Adrenal gland (tissue), 12 donors: ENCODE measurements around the gene ST6GALNAC3. TPM values are rescaled to one million over a fixed set of nuclear protein-coding genes. Genes with fewer than 3 reads are reported as not detected.

ENCODE experiments used
- DNase-seq, 7 donors: peaks; one replicate each; pipeline ENCODE4 v3.0.0-alpha.2; 2019 to 2020
- H3K27ac ChIP-seq, 5 donors: fragments of 200-600 bp; sonication (generic) in 4 of 5; 1 replicate in 3 of 5; 2 replicates in 2 of 5; pipeline versions ENCODE4 v1.5.1 to v1.8.0; 2016 to 2020; ENCODE audit warnings: mild to moderate bottlenecking in 1 of 5
- H3K27me3 ChIP-seq: fragments of 200-600 bp; 2 replicates; pipeline ENCODE4 v1.8.0; 2021
- H3K36me3 ChIP-seq, 2 donors: fragments of 200-600 bp; replicated peaks in 1 of 2; 1 replicate in 1 of 2; 2 replicates in 1 of 2; pipeline versions ENCODE4 v1.5.1 to v1.8.0; 2018 to 2022
- H3K4me1 ChIP-seq, 2 donors: fragments of 200-600 bp; replicated peaks in 1 of 2; 1 replicate in 1 of 2; 2 replicates in 1 of 2; pipeline versions ENCODE4 v1.5.1 to v1.8.0; 2018 to 2021
- H3K4me3 ChIP-seq, 4 donors: fragments of 200-600 bp; sonication (generic) in 3 of 4; one replicate each; pipeline ENCODE4 v1.5.1; 2016 to 2018
- H3K9me3 ChIP-seq, 3 donors: fragments of 200-600 bp; sonication (generic) in 1 of 3; replicated peaks in 1 of 3; 1 replicate in 2 of 3; 2 replicates in 1 of 3; pipeline versions ENCODE4 v1.5.1 to v1.8.0; 2016 to 2021
- POLR2A ChIP-seq, 2 donors: fragments of 450-650 bp; IDR thresholded peaks; one replicate each; pipeline ENCODE4 v1.6.1; 2017; ENCODE audit warnings: antibody characterized with exemption in 2 of 2, mild to moderate bottlenecking in 2 of 2, moderate library complexity in 1 of 2
- WGBS, 4 donors: extraction: QIAGEN DNeasy Blood & Tissue Kit in 2 of 4; methylation state at CpG; one replicate each; pipeline versions ENCODE4 v1.1.5 to v1.1.7; 2013 to 2017; 5-methylcytosine and 5-hydroxymethylcytosine counted together
- intact Hi-C, 2 donors: fragments of 100-400 bp; cut with DNase I; formaldehyde crosslinking; loops; one replicate each; pipeline versions ENCODE4 v1.14.1 to v1.15.0; 2022 to 2023
- polyA plus RNA-seq, 3 donors: library from polyadenylated mRNA; stranded (reverse); fragments of 200-250 nt in 2 of 3; fragments of 350-450 nt in 1 of 3; fragmentation: Illumina TruSeq in 1 of 3; extraction: RNeasy Lipid Tissue Mini Kit (QIAGEN cat#74804) in 1 of 3; gene quantifications; one replicate each; pipeline ENCODE4 v1.2.3, GENCODE V29; 2013 to 2014
- total RNA-seq, 9 donors: library from RNA; depleted of rRNA in 4 of 9; stranded (reverse); fragments of >200 nt in 4 of 9; fragments of 120-200 nt in 1 of 9; fragmentation: NEBNext Ultra II Directional in 1 of 9; extraction: Animal tissue kit (Norgen Biotek cat#: 25700) in 1 of 9; gene quantifications; one replicate each; pipeline versions ENCODE4 v1.1.0 to v1.2.4, GENCODE V29; 2013 to 2023
- TF ChIP-seq, protein P1 (sequence below), 6 experiments: fragments of 450-650 bp in 4 of 6; fragments of 200-600 bp in 2 of 6; sonication (generic) in 1 of 6; IDR thresholded peaks; 1 replicate in 5 of 6; 2 replicates in 1 of 6; pipeline versions ENCODE4 v1.5.1 to v1.8.0; 2016 to 2021; ENCODE audit warnings: antibody characterized with exemption in 6 of 6, mild to moderate bottlenecking in 2 of 6, moderate library complexity in 1 of 6
- donor health status: healthy with polysubstance abuse.
- donor health status: Bipolar disorder and iron deficiency.
- donor health status: DM: yes; HTN: yes; CAD: no.
- donor health status: DM: no; HTN: no; CAD: no.
- donor health status: DM: no; HTN: no; CAD: no.
- donor health status: DM: yes; HTN: yes; CAD: no.

ST6GALNAC3 gene
- total and polyA plus RNA-seq, 12 donors, result 1.4 to 11.5 (median 5.9) TPM

DNA sequence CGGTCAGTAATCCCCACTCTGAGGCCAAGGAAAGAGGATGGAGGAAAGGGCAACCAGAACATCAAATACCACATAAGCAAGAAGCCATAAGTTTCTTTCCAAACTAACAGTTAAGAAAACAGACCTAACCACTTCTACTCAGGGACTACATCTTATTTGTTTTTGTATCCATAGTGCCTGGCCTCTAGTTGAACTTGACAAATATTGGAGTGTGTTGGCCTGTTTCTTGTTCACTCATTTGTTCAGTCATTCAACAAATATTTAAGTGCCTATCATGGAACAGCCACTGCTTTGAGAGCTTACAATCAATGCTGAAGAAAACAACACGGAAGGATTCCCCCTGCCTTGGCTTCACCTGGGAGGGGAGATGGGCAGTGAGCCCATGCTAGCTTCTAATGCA lies 69.7 kb downstream of the ST6GALNAC3 start:
- Histone ChIP-seq H3K4me3 (no peak overlapping the region), H3K9me3 (no peaks in the 10 kb centered on the region), H3K27ac (no peak overlapping the region), H3K4me1 (no peaks in the 10 kb centered on the region), H3K27me3 (no peaks in the 10 kb centered on the region), H3K36me3 (no peaks in the 10 kb centered on the region)
- no peak for DNase-seq
- 91 to 97% (median 92%) methylated on average over 2 of the region's 2 CpGs for WGBS, 4 donors
- TF ChIP-seq POLR2A (IDR thresholded peaks at IDR 0.05), result no peak
- TF ChIP-seq, protein P1, sequence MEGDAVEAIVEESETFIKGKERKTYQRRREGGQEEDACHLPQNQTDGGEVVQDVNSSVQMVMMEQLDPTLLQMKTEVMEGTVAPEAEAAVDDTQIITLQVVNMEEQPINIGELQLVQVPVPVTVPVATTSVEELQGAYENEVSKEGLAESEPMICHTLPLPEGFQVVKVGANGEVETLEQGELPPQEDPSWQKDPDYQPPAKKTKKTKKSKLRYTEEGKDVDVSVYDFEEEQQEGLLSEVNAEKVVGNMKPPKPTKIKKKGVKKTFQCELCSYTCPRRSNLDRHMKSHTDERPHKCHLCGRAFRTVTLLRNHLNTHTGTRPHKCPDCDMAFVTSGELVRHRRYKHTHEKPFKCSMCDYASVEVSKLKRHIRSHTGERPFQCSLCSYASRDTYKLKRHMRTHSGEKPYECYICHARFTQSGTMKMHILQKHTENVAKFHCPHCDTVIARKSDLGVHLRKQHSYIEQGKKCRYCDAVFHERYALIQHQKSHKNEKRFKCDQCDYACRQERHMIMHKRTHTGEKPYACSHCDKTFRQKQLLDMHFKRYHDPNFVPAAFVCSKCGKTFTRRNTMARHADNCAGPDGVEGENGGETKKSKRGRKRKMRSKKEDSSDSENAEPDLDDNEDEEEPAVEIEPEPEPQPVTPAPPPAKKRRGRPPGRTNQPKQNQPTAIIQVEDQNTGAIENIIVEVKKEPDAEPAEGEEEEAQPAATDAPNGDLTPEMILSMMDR (IDR thresholded peaks at IDR 0.05), result no peak
- intact Hi-C loops, result loop anchor here in 1 of 2 donors (10.0 kb wide), 1 partner anchor 991 kb away; no protein-coding TSS in a partner anchor

DNA sequence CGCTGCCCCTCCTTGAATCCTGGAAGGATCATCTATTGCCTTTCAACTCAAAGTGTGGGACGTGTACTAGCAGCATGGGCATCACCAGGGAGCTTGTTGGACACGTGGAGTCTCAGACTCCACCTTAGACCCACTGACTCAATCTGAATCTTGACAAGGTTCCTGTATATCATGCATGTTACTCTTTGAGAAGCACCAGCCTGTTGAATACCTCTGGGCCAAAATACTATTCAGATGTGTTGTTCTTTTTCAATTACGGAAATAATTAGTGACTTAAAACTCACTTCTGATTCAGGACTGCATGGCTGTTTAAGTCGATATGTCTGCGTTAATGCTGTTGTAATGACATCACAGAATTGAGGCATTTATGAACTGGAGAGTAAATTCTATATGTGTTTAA lies 70.8 kb downstream of the ST6GALNAC3 start:
- Histone ChIP-seq H3K36me3 (no peaks in the 10 kb centered on the region), H3K4me1 (no peaks in the 10 kb centered on the region), H3K9me3 (no peaks in the 10 kb centered on the region), H3K27me3 (no peaks in the 10 kb centered on the region), H3K4me3 (no peak overlapping the region), H3K27ac (no peak overlapping the region)
- TF ChIP-seq, protein P1 (IDR thresholded peaks at IDR 0.05), result no peak
- TF ChIP-seq POLR2A (IDR thresholded peaks at IDR 0.05), result no peak
- no peak for DNase-seq
- WGBS, 4 donors, result 74 to 81% (median 78%) methylated on average over 6 of the region's 6 CpGs
- intact Hi-C loops, result loop anchor here in 1 of 2 donors (10.0 kb wide), 1 partner anchor 989 kb away; no protein-coding TSS in a partner anchor

DNA sequence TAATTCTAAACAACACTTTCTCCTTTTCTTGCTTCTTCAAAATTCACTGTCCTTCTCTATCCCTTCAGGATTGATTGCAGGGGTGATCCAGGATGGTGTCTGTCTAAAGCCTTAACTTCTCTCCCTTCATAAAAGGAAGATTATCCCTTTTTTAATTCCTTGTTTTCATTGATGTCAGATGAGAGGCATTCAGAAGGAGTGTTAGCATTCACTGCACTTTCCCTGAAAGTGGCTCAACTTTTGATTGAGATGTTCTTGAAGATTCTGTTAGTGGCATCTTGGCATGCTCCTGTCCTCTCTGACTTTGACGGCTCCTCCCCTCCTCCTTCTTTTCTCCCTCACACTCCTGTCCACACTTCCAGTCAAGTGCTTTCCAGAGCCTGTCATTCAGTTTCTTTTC lies 71.6 kb downstream of the ST6GALNAC3 start:
- H3K9me3 ChIP-seq, result no peaks in the 10 kb centered on the region

DNA sequence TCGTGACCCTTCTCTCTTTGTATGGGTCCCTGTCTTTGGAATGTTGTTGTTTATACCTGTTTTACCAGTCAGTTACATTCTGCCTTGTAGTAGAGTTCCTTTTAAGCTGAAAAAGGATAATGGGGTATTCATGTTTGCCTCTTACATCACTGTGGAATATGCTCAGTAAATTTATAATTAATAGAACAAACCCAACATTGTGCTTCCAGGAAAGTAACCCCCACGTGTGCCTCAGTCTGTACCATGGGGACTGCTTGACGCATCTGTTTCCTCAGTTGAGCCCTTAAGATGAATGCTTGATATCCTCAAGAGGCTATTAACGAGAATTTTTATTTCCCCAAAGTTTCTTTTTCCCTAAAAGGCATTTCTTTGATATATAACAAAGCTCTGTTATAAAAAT lies 73.4 kb downstream of the ST6GALNAC3 start:
- TF ChIP-seq, protein P1 (IDR thresholded peaks at IDR 0.05), result no peak
- TF ChIP-seq POLR2A (IDR thresholded peaks at IDR 0.05), result no peak
- Histone ChIP-seq H3K27ac (no peak overlapping the region), H3K4me1 (no peaks in the 10 kb centered on the region), H3K9me3 (no peaks in the 10 kb centered on the region), H3K4me3 (no peak overlapping the region), H3K27me3 (no peaks in the 10 kb centered on the region), H3K36me3 (no peaks in the 10 kb centered on the region)
- WGBS, 4 donors, result 72 to 81% (median 75%) methylated on average over 4 of the region's 4 CpGs
- intact Hi-C loops, result loop anchor here in 1 of 2 donors (10.0 kb wide), 1 partner anchor 987 kb away; no protein-coding TSS in a partner anchor
- DNase-seq, result no peak

More for the DNA sequence above, 71.6 kb downstream of the ST6GALNAC3 start:
- DNase-seq, result no peak
- Histone ChIP-seq H3K4me1 (no peaks in the 10 kb centered on the region), H3K4me3 (no peak overlapping the region), H3K36me3 (no peaks in the 10 kb centered on the region), H3K27ac (no peak overlapping the region), H3K27me3 (no peaks in the 10 kb centered on the region)
- TF ChIP-seq, protein P1 (IDR thresholded peaks at IDR 0.05), result no peak
- no peak for TF ChIP-seq POLR2A (IDR thresholded peaks at IDR 0.05)
- intact Hi-C loops, result loop anchor here in 1 of 2 donors (10.0 kb wide), 1 partner anchor 989 kb away; no protein-coding TSS in a partner anchor
- WGBS, 4 donors, result 66 to 93% (median 72%) methylated on average over 1 of the region's 1 CpG
